ENCODE data around the gene ARHGEF6. TPM values are rescaled to one million over a fixed set of nuclear protein-coding genes. Genes with fewer than 3 reads are reported as not detected.
A peak's percentile ranks its signal among the peaks of the same experiment; 100 is the strongest.

Gene ARHGEF6
- polyA plus RNA-seq, 1 experiment = 3.0 TPM

GRCh38 chrX:136783159-136783558 lies 2.4 kb upstream of the ARHGEF6 start:
- no peak for DNase-seq (ENCODE audit: low read depth)
- no peak for TF ChIP-seq CTCF (IDR thresholded peaks at IDR 0.05; ENCODE audit: insufficient read depth, low read depth, low read length)
- no peaks in the 10 kb centered on the region for H3K27me3 ChIP-seq (ENCODE audit: control insufficient read depth, insufficient read depth, low read length)
- ChIA-PET POLR2A (no interaction called here), CTCF (no interaction called here)
- no peaks in the 10 kb centered on the region for H3K36me3 ChIP-seq (ENCODE audit: control insufficient read depth, insufficient read depth, low read length)
- H3K4me3 ChIP-seq (ENCODE audit: low read depth, low read length) = no peak overlapping the region

- DNase-seq (ENCODE audit: low read depth) = no peak
- peak overlapping the region; percentile 1; the same call in 1 of the 2 replicates for H3K4me3 ChIP-seq (ENCODE audit: low read depth, low read length)
- no peaks in the 10 kb centered on the region for H3K27me3 ChIP-seq (ENCODE audit: control insufficient read depth, insufficient read depth, low read length)
- POLR2A ChIA-PET = no interaction called here
- no peaks in the 10 kb centered on the region for H3K36me3 ChIP-seq (ENCODE audit: control insufficient read depth, insufficient read depth, low read length)
- TF ChIP-seq CTCF (IDR thresholded peaks at IDR 0.05; ENCODE audit: insufficient read depth, low read depth, low read length) = no peak
- CTCF ChIA-PET = no interaction called here
Observed at GRCh38 chrX:136781180-136781797, 557 bp upstream of the ARHGEF6 start.

- CTCF ChIA-PET = no interaction called here
- DNase-seq (ENCODE audit: low read depth) = no peak
- Histone ChIP-seq H3K27me3 (ENCODE audit: control insufficient read depth, insufficient read depth, low read length) (no peaks in the 10 kb centered on the region), H3K4me3 (ENCODE audit: low read depth, low read length) (no peak overlapping the region), H3K36me3 (ENCODE audit: control insufficient read depth, insufficient read depth, low read length) (no peaks in the 10 kb centered on the region)
- POLR2A ChIA-PET = no interaction called here
- TF ChIP-seq CTCF (IDR thresholded peaks at IDR 0.05; ENCODE audit: insufficient read depth, low read depth, low read length) = no peak
Observed at GRCh38 chrX:136780241-136780640, 491 bp downstream of the ARHGEF6 start.

- ChIA-PET POLR2A (no interaction called here), CTCF (interaction anchor here (1.8 kb wide), 1 partner anchor 12 kb away, joined by 9 read pairs; no protein-coding TSS in a partner anchor)
- no peaks in the 10 kb centered on the region for H3K36me3 ChIP-seq (ENCODE audit: control insufficient read depth, insufficient read depth, low read length)
- DNase-seq (ENCODE audit: low read depth) = no peak
- TF ChIP-seq CTCF (IDR thresholded peaks at IDR 0.05; ENCODE audit: insufficient read depth, low read depth, low read length) = no peak
- H3K4me3 ChIP-seq (ENCODE audit: low read depth, low read length) = no peak overlapping the region
- H3K27me3 ChIP-seq (ENCODE audit: control insufficient read depth, insufficient read depth, low read length) = no peaks in the 10 kb centered on the region
Observed at GRCh38 chrX:136779346-136779781, 1.4 kb downstream of the ARHGEF6 start.

GRCh38 chrX:136778916-136779315 lies 1.8 kb downstream of the ARHGEF6 start:
- no peak overlapping the region for H3K4me3 ChIP-seq (ENCODE audit: low read depth, low read length)
- DNase-seq (ENCODE audit: low read depth) = no peak
- ChIA-PET CTCF (interaction anchor here (1.8 kb wide), 1 partner anchor 11 kb away, joined by 9 read pairs; no protein-coding TSS in a partner anchor), POLR2A (no interaction called here)
- no peaks in the 10 kb centered on the region for H3K36me3 ChIP-seq (ENCODE audit: control insufficient read depth, insufficient read depth, low read length)
- no peak for TF ChIP-seq CTCF (IDR thresholded peaks at IDR 0.05; ENCODE audit: insufficient read depth, low read depth, low read length)
- H3K27me3 ChIP-seq (ENCODE audit: control insufficient read depth, insufficient read depth, low read length) = no peaks in the 10 kb centered on the region

Measured in BJ (cell line).